Measurements from ENCODE around the gene MYO5A. TPM values are rescaled to one million over a fixed set of nuclear protein-coding genes. Genes with fewer than 3 reads are reported as not detected.

Gene MYO5A
- polyA plus RNA-seq, 1 of the 3 experiments (the other 2 are of a cell fraction) = 11.0 TPM

DNA sequence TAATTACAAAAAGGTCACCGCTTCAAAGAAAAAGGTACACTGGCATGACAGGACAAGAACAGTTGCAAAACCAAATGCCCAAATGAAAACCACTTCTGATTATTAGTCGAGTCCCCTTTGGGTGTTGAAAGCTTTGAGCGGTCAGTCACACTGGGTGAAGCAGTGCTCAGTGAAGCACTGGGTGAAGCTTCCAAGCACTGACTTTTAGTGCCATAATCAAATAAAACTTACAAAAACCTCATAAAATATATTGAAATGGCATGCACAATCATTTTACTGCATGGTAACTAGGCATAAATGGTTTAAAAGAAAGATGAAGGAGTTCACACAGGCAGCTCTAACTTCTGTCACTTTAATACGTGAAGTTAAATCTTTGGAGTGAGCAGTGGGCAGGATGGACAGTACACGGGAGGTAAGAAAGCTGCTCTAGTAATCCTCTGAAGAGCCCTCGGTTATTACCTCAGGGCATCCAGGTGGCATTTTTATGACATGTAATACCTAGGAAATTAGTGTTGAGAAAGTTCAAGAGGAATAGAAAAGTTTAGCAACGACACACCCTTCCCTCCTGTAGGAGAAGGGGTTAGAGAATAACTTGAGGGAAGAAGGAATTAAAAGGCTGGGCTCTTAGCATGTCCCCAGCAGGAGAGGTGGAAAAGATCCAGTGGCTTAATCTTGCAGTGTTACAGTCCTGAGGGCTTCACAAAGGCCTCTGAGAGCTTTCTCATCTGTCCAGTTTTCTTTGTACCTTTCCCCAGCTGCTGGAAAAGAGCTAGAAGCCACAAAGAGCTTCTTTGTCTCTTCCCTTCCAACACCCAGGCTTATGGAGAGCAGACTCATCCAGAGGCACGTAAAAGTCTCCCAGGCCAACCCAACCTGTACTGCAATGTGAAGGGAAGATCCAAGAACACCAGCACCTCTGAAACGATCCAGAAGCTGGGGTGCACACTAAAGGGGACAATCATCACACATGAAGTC is 168.2 kb downstream of the MYO5A start (continued):
- TF ChIP-seq, protein P1, sequence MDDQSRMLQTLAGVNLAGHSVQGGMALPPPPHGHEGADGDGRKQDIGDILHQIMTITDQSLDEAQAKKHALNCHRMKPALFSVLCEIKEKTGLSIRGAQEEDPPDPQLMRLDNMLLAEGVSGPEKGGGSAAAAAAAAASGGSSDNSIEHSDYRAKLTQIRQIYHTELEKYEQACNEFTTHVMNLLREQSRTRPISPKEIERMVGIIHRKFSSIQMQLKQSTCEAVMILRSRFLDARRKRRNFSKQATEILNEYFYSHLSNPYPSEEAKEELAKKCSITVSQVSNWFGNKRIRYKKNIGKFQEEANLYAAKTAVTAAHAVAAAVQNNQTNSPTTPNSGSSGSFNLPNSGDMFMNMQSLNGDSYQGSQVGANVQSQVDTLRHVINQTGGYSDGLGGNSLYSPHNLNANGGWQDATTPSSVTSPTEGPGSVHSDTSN (IDR thresholded peaks at IDR 0.05) = no peak
- TF ChIP-seq NFIC (IDR thresholded peaks at IDR 0.05; ENCODE audit: borderline replicate concordance) (no peak), RXRA (IDR thresholded peaks at IDR 0.05; ENCODE audit: borderline replicate concordance, low read depth) (no peak), SIN3A (IDR thresholded peaks at IDR 0.05; ENCODE audit: borderline replicate concordance, low read depth, low read length) (no peak)
- TF ChIP-seq, protein P2, sequence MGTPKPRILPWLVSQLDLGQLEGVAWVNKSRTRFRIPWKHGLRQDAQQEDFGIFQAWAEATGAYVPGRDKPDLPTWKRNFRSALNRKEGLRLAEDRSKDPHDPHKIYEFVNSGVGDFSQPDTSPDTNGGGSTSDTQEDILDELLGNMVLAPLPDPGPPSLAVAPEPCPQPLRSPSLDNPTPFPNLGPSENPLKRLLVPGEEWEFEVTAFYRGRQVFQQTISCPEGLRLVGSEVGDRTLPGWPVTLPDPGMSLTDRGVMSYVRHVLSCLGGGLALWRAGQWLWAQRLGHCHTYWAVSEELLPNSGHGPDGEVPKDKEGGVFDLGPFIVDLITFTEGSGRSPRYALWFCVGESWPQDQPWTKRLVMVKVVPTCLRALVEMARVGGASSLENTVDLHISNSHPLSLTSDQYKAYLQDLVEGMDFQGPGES (IDR thresholded peaks at IDR 0.05; ENCODE audit: low read depth, low read length) = no peak

DNA sequence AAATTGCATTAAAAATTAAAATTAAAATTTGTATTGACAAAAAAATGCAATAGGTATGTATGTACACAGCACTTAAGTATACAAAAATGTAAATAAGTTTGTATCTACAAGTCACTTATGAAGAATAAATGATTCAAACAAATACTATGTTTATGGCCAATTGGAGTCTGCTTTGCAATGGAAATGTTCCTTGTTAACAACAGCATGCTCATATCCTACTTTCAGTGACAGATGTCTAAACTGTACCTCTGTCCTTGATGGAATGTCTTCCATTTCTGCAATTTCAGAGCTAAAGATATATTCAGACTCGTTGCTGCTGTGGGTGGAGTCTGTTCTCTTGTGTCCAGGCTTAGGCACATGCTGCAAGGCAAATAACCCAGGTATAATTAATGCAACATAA is 169.0 kb downstream of the MYO5A start:
- TF ChIP-seq NRF1 (IDR thresholded peaks at IDR 0.05; ENCODE audit: low read depth, low read length) (no peak), MEF2A (IDR thresholded peaks at IDR 0.05; ENCODE audit: borderline replicate concordance, low read depth) (no peak), TAF1 (IDR thresholded peaks at IDR 0.05; ENCODE audit: borderline replicate concordance, low read depth, low read length) (no peak), YY1 (IDR thresholded peaks at IDR 0.05; ENCODE audit: low read depth) (no peak), CHD2 (IDR thresholded peaks at IDR 0.05; ENCODE audit: low read length, partially characterized antibody) (no peak)
- TF ChIP-seq, protein P3, sequence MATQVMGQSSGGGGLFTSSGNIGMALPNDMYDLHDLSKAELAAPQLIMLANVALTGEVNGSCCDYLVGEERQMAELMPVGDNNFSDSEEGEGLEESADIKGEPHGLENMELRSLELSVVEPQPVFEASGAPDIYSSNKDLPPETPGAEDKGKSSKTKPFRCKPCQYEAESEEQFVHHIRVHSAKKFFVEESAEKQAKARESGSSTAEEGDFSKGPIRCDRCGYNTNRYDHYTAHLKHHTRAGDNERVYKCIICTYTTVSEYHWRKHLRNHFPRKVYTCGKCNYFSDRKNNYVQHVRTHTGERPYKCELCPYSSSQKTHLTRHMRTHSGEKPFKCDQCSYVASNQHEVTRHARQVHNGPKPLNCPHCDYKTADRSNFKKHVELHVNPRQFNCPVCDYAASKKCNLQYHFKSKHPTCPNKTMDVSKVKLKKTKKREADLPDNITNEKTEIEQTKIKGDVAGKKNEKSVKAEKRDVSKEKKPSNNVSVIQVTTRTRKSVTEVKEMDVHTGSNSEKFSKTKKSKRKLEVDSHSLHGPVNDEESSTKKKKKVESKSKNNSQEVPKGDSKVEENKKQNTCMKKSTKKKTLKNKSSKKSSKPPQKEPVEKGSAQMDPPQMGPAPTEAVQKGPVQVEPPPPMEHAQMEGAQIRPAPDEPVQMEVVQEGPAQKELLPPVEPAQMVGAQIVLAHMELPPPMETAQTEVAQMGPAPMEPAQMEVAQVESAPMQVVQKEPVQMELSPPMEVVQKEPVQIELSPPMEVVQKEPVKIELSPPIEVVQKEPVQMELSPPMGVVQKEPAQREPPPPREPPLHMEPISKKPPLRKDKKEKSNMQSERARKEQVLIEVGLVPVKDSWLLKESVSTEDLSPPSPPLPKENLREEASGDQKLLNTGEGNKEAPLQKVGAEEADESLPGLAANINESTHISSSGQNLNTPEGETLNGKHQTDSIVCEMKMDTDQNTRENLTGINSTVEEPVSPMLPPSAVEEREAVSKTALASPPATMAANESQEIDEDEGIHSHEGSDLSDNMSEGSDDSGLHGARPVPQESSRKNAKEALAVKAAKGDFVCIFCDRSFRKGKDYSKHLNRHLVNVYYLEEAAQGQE (IDR thresholded peaks at IDR 0.05; ENCODE audit: low read depth, low read length) = no peak
- TF ChIP-seq, protein P4, sequence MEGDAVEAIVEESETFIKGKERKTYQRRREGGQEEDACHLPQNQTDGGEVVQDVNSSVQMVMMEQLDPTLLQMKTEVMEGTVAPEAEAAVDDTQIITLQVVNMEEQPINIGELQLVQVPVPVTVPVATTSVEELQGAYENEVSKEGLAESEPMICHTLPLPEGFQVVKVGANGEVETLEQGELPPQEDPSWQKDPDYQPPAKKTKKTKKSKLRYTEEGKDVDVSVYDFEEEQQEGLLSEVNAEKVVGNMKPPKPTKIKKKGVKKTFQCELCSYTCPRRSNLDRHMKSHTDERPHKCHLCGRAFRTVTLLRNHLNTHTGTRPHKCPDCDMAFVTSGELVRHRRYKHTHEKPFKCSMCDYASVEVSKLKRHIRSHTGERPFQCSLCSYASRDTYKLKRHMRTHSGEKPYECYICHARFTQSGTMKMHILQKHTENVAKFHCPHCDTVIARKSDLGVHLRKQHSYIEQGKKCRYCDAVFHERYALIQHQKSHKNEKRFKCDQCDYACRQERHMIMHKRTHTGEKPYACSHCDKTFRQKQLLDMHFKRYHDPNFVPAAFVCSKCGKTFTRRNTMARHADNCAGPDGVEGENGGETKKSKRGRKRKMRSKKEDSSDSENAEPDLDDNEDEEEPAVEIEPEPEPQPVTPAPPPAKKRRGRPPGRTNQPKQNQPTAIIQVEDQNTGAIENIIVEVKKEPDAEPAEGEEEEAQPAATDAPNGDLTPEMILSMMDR (IDR thresholded peaks at IDR 0.05) = no peak
- TF ChIP-seq, protein P5, sequence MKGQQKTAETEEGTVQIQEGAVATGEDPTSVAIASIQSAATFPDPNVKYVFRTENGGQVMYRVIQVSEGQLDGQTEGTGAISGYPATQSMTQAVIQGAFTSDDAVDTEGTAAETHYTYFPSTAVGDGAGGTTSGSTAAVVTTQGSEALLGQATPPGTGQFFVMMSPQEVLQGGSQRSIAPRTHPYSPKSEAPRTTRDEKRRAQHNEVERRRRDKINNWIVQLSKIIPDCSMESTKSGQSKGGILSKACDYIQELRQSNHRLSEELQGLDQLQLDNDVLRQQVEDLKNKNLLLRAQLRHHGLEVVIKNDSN (IDR thresholded peaks at IDR 0.05; ENCODE audit: borderline replicate concordance, low read depth) = no peak
- TF ChIP-seq, protein P6, sequence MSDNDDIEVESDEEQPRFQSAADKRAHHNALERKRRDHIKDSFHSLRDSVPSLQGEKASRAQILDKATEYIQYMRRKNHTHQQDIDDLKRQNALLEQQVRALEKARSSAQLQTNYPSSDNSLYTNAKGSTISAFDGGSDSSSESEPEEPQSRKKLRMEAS (IDR thresholded peaks at IDR 0.05; ENCODE audit: low read depth) = no peak
- WGBS (ENCODE audit: low lambda C conversion rate) = 77% methylated on average over 1 of the region's 1 CpG
- no peaks in the 10 kb centered on the region for H3K79me2 ChIP-seq (ENCODE audit: insufficient read depth)
- H3K4me1 ChIP-seq (ENCODE audit: control insufficient read depth in 1 of 2, insufficient read depth in 2 of 2, low read depth in 1 of 2, low read length in 1 of 2) = peaks cover 0 to 2% of the 10 kb centered on the region in 2 experiments; a peak in 1 of 4 replicates
- H4K20me1 ChIP-seq (ENCODE audit: insufficient read depth) = no peaks in the 10 kb centered on the region
- ChIA-PET POLR2A (no interaction called here), CTCF (interaction anchor here (0.6 kb wide), 1 partner anchor 170 kb away, joined by 3 read pairs; no protein-coding TSS in a partner anchor)
- DNase-seq = no peak
- no peak overlapping the region for H3K4me2 ChIP-seq
- no peak overlapping the region for H3K4me3 ChIP-seq (ENCODE audit: low read depth in 2 of 2, low read length in 1 of 2)
- no peak overlapping the region for H2AFZ ChIP-seq (ENCODE audit: low read depth)
- no peaks in the 10 kb centered on the region for H3F3A ChIP-seq (replicated peaks; ENCODE audit: insufficient read depth)
- peaks cover 26 to 29% of the 10 kb centered on the region in 2 experiments for H3K36me3 ChIP-seq (replicated peaks in 1 of 2; ENCODE audit: control insufficient read depth in 1 of 2, insufficient read depth in 2 of 2, low read length in 1 of 2)
- H3K27me3 ChIP-seq (ENCODE audit: insufficient read depth) = no peaks in the 10 kb centered on the region
- H3K9ac ChIP-seq = no peak overlapping the region
- H3K9me2 ChIP-seq = no peaks in the 10 kb centered on the region
- H3K27ac ChIP-seq (ENCODE audit: low read depth in 2 of 2, low read length in 1 of 2) = no peak overlapping the region
- H3K9me3 ChIP-seq = no peaks in the 10 kb centered on the region

Data from SK-N-SH (cell line).